Thyroid gland (tissue), 4 donors: ENCODE results near the gene LPP.

Experiments used
- CTCF ChIP-seq, 6 experiments: fragments of 200-600 bp in 3 of 6; fragments of 450-650 bp in 3 of 6; sonication (generic) in 3 of 6; IDR thresholded peaks; one replicate each; pipeline ENCODE4 v1.5.1; 2016 to 2019; ENCODE audit warnings: antibody characterized with exemption in 6 of 6, mild to moderate bottlenecking in 2 of 6, inconsistent platforms in 1 of 6, moderate library complexity in 1 of 6
- POLR2A ChIP-seq, 2 donors: fragments of 450-650 bp; IDR thresholded peaks; one replicate each; pipeline ENCODE4 v1.6.1; 2017; ENCODE audit warnings: antibody characterized with exemption in 2 of 2, mild to moderate bottlenecking in 2 of 2, moderate library complexity in 1 of 2

- TF ChIP-seq POLR2A (IDR thresholded peaks at IDR 0.05) (no peak), CTCF (IDR thresholded peaks at IDR 0.05) (no peak)
Observed at GRCh38 chr3:188667926-188668325, 514.0 kb downstream of the LPP start.
